Activated CD8-positive, alpha-beta memory T cell treated with anti-CD3 and anti-CD28 coated beads, Interleukin-2, amount 50 U/mL, for 24 hours (primary cell): Measurements from ENCODE around the gene LRRC34.

Experiments used
- DNase-seq: peaks from one replicate; pipeline ENCODE4 v3.0.0-alpha.2; 2020; ENCODE audit errors: extremely low read depth

The LRRC34 gene

GRCh38 chr3:169764882-169765612 lies 47.7 kb downstream of the LRRC34 start, which contains the start of gene TERC:
TSS of gene TERC (minus strand) at chr3:169765060.
- peak; percentile 81 for DNase-seq

- DNase-seq: peak; percentile 17
Observed at GRCh38 chr3:169764312-169764881, 48.3 kb downstream of the LRRC34 start.

GRCh38 chr3:169760479-169760878 lies 52.2 kb downstream of the LRRC34 start:
- DNase-seq: no peak

- DNase-seq: no peak
Observed at GRCh38 chr3:169759256-169759655, 53.4 kb downstream of the LRRC34 start.

GRCh38 chr3:169758359-169758994 lies 54.2 kb downstream of the LRRC34 start:
- DNase-seq: no peak

- no peak for DNase-seq
Observed at GRCh38 chr3:169755488-169755887, 57.2 kb downstream of the LRRC34 start.

GRCh38 chr3:169754711-169755110 lies 58.0 kb downstream of the LRRC34 start:
- no peak for DNase-seq

GRCh38 chr3:169751875-169752274 lies 60.8 kb downstream of the LRRC34 start:
- no peak for DNase-seq

GRCh38 chr3:169750665-169751064 lies 62.0 kb downstream of the LRRC34 start:
- DNase-seq: no peak

- no peak for DNase-seq
Observed at GRCh38 chr3:169748670-169749069, 64.0 kb downstream of the LRRC34 start.

- DNase-seq: no peak
Observed at GRCh38 chr3:169746924-169747323, 65.8 kb downstream of the LRRC34 start.

GRCh38 chr3:169744366-169745054 lies 68.2 kb downstream of the LRRC34 start:
- no peak for DNase-seq
